ENCODE results near the gene DMXL1.

DMXL1 gene

DNA sequence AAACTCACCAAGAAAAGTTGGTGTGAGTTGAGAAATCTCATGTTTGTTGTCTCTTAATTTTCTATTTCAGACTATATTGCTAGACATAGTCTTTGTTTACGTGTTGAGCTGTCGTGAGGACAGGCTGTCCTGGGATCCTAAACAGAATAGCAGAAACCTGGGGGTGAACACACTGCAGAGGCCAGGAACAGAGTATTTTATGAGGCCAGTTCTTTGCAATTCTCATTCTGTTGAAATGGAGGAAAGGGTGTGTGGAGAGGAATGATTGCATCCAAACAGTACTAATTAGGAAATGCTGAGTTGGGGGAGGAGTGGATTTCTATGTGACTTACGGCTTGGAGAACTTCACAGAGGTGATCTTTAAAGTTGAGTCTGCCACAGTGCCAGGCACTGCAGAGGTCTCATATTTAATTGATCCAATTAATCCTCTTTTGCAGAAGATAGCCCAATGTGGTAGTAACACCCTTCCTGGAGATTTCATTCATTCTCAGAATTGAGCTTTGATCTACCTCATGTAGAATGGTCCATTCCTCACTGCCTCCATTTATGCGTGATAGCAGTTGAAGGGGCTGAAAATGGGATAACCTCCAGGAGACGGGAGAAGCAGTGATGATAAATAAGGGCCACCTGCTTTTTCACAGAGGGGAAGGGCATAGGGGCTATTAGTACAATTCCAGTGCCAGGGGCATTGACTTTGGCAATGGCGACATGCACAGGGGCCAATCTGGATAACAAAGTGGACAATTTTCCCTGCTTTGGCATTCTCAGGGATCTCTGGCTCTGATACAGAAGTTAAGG lies 200.3 kb downstream of the DMXL1 start:
- DNase-seq, result peak in 1 of 2 experiments; percentile 9

DNA sequence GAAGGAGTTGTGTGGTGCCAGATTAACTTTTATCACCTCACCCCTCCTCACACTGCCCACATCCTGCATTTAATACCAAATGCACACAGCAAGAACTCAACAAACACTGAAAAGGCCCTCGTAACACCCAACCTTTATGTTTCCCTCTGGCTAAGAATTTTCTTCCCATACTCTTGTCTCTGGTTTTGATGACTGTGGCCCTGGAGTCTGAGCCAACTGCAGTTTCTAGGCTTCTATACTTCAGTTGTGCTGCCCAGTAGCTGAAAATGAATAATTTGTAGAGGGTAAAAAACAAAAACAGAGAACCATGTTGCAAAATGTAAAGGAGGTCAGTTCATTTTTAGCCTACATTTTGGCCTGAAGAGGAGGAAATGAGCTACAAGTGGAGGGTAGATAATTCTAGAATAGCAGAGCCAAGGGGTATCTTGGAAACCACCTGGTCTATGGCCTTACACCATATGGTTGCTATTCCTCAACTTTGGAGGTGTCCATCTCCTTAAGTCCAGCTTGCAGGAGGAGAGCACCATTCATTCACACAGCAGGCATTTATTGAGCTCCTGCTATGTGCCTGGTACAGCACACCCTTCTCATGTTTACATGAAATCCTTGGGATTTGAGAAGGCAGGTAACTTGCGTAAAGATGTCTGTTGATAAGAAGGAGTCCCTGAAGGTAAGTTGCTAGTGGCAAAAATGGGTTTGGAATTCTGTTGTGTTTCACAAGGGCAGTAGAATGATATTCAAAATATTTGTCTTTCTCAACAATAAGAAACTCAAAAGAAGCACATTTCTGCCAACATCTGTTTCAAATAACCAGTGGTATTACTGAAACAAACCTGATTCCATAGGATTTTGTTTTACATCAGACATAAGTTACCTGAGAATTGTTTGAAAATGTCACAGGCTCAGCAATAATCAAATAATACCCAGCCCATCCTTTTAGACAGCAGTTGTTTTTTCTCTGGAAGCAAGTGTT lies 201.2 kb downstream of the DMXL1 start:
- no peak for DNase-seq

DNA sequence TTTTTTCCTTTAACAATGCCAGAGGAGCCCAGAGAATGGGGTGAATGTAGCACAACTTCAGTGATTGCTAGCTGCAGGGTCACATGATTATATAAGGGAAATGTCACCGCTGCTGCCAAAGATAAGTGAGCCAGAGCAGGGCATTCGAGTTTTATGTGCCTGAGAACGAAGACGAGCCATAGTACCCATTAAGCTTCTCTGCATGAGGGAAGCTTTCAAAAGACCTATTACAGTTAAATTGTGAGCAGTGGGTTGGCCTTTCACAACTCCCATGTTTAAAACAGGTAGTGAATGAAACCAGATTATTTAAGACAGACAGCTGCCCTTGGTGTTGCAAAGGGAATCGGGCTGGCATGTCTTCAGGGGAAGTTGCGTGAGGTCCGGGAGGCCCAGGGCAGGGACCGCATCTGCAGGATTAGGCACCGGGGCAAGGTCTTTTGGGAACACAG lies 202.5 kb downstream of the DMXL1 start:
- DNase-seq, result no peak

DNA sequence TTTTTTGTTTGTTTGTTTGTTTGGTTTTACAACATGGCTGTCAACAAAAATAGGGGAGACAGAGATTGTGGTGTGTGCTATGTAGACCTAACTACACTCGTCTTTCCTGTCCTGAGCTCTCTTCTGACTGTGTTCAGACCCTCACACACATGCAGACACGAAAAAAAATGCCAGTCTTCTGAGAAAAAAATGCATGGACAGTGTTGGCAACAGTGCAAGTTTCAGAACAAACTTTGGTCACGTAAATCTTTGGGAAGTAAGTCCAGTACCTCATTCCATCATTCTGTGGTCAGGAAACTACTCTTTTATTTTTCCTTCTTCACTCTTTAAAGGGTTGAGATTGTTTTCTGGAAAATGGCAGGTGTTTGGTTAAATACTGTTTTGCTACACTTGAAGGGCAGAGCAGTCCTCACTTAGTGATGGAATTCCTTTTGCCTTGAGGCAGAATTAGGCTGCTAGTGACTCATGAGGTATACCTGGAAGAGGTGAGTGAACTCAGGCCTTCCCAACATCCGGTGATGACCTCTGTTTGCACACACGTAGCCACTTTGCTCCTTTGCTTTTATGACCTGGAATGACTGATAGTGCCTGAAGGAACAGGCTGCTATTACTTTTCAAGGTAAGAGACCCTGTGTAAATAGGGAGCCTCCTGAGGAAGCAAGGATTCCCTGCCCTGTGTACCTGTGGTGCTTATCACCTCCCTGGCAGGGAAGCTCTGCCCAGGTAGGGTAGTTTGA lies 203.3 kb downstream of the DMXL1 start:
- DNase-seq, result no peak

DNA sequence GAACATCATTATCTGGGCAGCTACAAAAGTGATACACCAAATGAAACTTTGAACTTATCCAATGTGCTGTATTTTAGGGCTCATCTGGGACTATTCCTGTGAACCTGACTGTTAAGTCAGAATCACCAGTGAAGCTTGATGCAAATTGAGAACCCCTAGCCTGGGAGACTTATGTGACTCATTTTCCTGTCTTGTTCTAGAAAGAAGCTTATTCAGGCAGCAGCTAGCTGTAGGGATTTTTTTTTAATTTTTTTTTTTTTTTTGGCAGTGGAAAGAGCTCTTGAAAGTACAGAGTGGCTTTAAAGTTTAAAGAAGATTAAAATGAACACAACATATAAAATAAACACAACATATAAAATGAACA lies 203.9 kb downstream of the DMXL1 start:
- DNase-seq, result no peak

DNA sequence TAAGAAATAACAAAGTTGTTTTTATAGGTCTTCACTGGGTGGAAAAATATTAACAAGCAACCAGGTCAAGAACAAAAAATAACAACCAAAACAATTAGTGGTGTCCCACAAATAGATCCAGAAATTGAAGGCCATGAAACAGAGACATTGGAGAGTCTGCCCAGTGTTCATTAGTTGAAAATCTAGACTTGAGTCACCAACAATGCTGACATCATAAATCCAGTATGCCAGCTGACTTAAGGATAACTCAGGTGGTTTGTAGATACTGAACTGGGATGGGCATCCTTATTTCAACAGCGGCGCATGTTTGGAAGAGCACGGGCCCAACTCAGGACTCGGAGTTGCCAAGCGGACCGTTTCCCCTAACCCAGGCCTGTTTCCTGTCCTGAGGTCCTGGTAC lies 204.3 kb downstream of the DMXL1 start:
- DNase-seq, result no peak

DNA sequence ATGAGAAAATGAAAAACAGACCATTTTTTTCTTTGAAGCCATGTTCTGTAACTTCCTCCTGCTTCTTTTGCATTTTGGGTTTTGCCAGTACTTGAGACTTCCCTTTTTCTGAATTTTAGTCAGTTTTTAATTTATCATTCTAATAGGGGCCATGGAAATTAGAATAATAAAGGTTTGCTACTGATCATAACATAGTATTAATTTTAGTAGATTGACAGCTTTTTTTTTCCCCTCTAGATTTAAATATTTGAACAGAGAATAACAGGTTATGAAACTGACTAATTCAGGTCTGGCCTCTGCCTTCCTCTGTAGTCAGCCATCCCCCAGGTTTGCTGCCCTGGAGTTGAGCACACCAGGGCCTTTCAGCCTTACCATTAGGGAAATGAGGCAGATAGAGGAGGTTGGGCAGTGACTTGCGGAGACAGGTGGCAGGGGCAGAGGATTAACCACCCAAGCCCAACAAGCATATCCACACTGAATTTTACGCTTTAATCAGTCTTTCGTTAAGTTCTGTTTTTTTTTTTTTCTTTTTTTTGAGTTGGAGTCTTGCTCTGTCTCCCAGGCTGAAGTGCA lies 204.8 kb downstream of the DMXL1 start:
- no peak for DNase-seq

DNA sequence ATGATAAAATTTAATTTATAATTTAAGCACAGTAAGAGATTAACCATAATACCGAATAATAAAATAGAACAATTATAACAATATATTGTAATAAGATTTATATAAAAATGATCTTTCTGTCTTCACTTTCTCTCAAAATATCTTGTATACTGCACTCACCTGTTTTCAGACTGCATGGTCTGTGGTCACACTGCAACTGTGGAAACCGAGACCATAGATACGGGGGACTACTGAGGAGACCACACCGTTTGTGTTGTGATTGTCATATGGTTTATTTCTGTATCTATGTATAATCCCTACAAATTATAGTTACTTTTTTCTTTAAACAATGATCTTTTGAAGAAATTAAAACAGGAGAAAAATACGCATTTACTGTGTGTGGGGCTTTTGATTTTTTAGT lies 206.1 kb downstream of the DMXL1 start:
- no peak for DNase-seq

DNA sequence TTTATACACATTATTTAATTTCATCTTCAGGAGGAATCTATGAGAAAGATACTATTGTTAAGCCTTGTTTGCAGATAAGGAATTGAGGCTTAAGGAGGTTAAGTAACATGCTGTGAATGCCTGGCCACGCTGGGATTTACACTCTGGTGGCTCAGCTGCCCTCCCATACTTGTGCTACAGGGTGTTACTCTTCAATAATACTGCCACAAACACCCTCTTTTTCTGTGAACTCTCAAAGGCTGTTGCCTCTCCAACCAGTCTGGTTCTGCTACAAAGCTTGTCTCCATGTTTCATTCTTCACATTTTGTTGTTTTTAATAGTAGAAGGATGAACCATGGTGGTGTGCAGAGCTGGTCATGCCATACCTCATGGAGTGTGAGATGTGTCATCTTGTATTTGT lies 208.2 kb downstream of the DMXL1 start:
- no peak for DNase-seq

DNA sequence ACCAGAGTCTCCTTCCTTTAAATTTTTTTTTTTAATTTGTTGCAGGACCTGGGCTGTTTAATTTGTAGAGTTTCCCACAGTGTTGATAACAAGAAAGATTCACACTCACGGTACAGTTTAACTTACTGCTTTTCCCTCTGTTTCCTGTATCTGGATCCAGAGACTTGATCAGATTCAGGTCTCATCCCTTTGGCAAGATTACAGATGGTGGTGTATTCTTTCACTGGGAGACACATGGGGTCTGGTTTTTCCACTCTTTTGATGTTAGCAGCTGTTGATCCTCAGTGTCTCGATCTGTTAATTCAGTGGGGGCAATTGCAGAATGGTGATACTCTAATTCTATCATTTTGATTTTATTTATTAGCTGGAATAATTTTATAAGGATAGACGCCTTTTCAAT lies 209.5 kb downstream of the DMXL1 start:
- DNase-seq, result no peak

DNA sequence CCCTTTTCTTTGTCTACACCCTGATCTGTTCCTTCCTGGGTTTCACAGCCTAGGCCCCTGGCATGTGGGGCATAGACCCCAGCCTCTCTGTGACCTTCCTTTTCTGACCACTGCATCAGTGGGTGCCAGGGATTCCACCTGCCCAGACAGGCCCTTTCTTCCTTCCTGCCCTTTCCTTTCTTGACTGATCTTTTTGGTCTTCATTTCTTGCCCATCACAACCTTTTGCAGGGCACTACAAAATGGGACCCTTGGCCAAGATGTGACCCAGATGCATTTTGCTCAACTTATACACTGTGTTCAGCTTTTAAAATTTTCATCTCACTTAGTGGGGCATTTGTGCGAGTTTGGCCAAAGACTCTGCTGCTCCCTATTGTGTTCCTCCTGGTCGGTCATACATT lies 211.7 kb downstream of the DMXL1 start:
- no peak for DNase-seq

DNA sequence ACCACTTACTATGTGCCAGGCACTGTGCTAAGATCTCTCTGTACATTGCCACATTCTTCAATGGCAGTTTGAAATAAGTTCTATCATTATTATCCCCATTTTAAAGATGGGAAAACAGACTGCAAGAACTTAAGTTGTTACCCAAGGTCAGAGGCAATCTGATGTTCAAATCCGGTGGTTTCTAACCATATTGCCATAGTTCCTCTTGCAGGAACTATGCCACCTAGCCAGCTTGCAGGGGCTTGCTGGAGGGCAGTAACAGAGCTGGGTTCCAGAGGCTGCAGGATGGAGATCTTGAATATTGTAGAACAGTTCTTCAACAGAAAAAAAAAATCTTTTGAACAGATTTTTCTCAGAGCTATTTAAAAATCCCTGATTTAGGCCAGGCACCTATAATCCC lies 213.1 kb downstream of the DMXL1 start:
- no peak for DNase-seq

DNA sequence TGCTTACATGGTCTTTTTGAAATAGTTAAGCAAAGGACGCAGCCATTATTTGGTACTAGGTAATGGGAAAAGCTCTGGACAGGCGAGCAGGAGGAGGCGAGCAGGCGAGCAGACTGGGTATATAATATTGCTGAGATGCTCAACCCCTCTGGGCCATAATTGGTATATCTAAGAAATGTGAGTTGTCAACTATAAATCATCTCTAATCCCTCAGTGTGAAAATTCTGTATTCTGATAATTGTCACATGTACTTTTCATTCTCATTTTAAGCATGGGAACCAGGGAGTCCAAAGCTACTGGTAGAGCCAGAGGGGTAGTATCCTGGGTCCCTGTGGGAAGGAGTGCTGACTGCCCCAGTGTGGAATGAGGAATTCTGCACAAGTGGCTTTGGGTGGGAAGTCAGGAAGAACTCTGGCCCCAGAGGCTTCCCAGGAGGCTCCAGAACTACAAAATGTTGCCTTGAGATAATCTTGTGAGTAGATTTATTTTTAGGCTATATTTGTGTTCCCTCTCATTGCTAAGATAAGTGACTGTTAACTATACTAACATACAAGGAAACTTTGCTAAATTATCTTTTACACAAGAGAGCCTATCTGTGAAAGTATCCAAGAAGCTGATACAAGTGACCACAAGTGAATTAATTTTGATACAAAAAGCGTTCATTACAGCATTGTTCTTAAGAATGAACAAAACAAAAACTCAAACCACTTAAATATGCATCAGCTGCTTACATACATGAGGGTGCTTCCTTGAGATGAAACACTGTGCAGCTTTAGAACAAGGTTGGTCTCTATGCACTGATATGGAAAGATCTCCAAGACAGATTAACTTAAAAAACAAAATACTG lies 214.4 kb downstream of the DMXL1 start:
- DNase-seq, result no peak

DNA sequence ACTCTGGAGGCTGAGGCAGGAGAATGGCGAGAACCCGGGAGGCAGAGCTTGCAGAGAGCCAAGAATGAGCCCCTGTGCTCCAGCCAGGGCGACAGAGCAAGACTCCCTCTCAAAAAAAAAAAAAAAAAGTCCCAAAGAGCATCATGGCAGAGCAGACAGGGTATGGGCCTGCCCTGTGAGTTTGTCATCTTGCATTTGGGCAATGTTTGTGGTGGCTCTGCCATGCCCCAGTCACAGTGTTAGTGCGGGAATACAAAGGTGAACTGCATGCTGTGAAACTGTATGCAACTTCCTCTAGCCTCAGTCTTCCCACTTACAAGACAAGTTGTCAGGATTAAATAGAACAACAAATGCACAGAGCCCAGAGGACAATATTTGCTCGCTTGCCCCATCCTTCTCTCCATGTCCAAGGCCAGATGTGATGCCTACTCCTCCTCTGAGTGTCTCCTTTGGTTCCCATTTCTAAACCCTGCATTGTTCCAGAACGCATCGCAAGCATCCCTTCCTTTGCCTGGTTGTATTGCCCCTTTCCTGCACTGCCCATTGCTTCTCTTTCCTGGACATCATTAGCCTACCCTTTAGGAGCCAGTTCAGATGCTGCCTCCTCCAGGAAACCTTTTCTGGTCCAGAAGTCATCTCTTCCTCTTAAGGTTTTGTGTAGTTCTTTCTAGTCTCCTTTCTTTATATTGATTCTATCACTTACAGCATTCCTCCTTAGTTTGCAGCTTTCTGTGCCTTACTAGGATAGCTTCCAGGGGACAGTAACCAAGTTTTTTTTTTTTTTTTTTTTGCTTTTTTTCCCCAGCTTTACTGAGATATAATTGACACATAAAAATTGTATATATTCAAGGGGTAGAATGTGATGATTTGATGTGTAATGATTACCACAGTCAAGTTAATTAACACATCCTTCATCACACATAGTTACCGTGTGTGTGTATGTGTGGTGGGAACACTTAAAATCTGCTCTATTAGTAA lies 215.9 kb downstream of the DMXL1 start:
- DNase-seq, result no peak

DNA sequence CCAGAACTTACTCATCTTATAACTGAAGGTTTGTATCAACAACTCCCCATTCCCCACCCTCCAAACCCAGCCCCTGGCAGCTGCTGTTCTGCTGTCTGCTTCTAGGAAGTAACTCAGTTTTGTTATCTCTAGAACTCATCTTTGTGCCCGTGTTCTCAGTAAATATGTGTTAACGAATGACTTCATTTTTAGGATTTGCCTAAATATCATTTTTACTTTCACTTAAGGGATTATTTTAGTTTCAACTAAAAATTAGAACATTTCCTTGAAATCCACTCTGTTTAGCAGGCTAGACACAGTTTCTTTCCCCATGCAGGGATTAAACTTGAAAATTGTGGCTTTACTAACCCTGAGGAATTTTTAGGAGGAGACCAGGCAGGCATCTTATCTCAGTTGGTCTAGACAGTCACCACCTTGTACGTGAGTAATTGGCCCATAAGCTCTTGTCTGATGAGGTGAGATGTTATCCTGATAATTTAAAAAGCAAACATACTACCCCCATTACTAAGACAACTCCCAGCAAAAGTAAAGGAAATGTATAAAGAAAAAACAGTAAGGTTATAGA lies 216.7 kb downstream of the DMXL1 start:
- DNase-seq, result no peak

DNA sequence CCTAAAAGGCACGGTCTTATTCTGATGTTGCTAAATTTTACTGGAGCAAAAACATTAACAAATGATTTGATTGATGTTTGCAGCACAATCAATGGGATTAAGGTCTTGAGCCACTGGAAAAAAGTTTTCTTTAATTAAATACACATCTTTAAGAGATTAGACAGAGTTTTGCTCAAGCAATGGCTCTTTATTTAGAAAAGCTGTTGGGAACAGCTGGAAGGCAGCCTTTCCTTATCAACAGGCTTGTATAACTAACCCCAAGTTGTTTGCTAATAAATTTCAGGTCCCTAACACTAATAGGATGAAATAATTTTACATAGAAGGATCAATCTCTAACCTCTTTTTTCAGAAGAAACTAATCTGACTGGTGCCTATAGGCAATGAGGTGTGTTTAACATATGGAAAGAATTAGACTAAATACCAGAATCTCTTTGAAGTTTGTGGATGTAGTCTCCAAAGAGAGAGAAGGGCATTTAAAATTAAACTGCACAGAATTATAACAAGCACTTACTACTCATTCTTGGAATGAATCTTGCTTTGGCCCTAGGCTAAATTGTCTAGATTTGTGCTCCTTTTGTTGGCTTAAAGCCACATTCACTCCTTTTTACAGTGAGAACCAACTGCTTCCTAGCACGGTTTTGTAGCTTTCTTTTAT lies 217.6 kb downstream of the DMXL1 start:
- DNase-seq, result no peak

DNA sequence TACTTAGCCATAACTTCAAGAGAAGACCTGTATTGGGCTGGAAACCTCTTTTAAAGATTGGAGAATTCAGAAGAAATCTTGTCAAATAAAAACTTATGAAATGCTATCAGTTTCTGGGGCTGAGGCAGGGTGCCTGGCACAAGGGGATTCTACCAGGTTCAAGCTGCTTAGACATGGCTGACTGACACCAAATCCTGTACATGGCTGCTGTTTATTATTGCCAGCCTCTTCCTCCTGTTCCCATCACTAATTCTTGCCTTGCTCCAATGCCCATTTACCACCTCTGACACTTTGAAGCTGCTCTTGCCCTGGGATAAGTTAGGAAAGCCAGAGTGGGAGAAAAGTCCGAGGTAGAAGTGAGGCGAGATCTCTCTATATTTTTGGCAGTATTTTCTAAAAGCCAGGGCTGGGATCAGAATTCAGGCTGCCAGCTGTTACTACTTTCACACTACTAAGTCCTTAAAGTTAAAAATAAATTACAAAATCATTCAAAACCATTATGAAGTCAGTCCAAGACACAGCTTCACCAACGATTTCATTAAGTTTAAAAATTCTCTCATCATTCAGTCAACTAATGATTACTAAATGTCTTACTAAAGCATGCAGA lies 218.7 kb downstream of the DMXL1 start:
- DNase-seq, result no peak

DNA sequence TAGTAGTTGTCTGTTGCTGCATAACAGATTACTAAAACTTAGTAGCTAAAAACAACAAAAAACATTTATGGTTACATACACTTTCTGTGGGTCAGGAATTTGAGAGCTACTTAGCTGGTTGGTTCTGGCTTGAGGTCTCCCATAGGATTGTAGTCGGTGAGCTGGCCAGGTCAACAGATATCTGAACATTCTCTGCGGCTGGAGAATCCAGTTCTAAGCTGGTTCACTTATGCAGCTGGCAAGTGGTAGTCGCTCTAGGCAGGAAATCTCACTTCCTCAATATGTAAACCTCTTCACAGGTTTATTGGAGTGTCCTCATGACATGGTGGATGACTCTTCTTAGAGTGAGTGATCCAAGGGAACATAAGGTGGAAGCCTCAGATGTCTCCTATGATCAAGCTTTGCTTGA lies 219.3 kb downstream of the DMXL1 start:
- DNase-seq, result no peak

DNA sequence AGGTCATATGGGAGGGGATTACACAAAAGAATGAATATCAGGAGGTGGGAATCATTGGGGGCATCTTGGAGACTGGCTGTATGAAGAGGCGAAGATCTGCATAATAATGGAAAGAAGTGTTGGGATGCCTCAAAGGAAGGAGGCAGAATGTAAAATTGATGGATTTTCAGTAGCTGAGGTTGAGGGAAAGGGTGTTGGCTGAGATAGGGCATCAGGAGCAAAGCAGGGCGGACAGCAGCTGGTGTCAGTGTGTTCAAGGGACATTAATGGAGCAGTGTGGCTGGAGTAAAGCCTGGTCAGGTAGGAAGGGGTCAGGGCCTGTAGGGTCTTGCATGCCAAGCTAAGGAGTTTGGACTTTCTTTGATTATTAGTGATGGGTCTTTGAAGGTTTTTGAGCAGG lies 219.7 kb downstream of the DMXL1 start:
- DNase-seq, result no peak
